H9 (cell line): ENCODE data around the gene WDR6. TPM values are rescaled to one million over a fixed set of nuclear protein-coding genes. Genes with fewer than 3 reads are reported as not detected.

Experiments used
- DNase-seq: peaks from one replicate; pipeline ENCODE4 v3.0.0-alpha.2; 2017
- H2AFZ ChIP-seq: one replicate; pipeline ENCODE4 v1.6.1; 2013; ENCODE audit warnings: mild to moderate bottlenecking, low read length, control low read depth, moderate library complexity
- H2AK5ac ChIP-seq: 2 replicates; pipeline ENCODE4 v1.6.1; 2013; ENCODE audit warnings: low read length, control low read depth, mixed read lengths; ENCODE audit not compliant: insufficient read length
- H2BK120ac ChIP-seq: one replicate; pipeline ENCODE4 v1.6.1; 2013; ENCODE audit warnings: low read depth, mild to moderate bottlenecking, low read length, control low read depth, inconsistent platforms; ENCODE audit not compliant: poor library complexity, severe bottlenecking
- H2BK12ac ChIP-seq: 2 replicates; pipeline ENCODE4 v1.6.1; 2013; ENCODE audit warnings: low read length, control low read depth, mixed read lengths, low read depth; ENCODE audit not compliant: insufficient read length
- H2BK15ac ChIP-seq: 2 replicates; pipeline ENCODE4 v1.6.1; 2013; ENCODE audit warnings: low read depth, low read length, control low read depth
- H2BK20ac ChIP-seq: one replicate; pipeline ENCODE4 v1.6.1; 2013; ENCODE audit warnings: low read depth, mild to moderate bottlenecking, low read length, control low read depth, inconsistent platforms; ENCODE audit not compliant: poor library complexity, severe bottlenecking
- H2BK5ac ChIP-seq: 2 replicates; pipeline ENCODE4 v1.6.1; 2013; ENCODE audit warnings: low read length, control low read depth, mixed read lengths; ENCODE audit not compliant: insufficient read length
- H3K14ac ChIP-seq: 2 replicates; pipeline ENCODE4 v1.6.1; 2013; ENCODE audit warnings: low read length, control low read depth; ENCODE audit not compliant: insufficient read depth
- H3K18ac ChIP-seq: 2 replicates; pipeline ENCODE4 v1.6.1; 2013; ENCODE audit warnings: low read depth, mild to moderate bottlenecking, mixed read lengths, low read length, control low read depth; ENCODE audit not compliant: insufficient read length
- H3K23ac ChIP-seq: 2 replicates; pipeline ENCODE4 v1.6.1; 2013; ENCODE audit warnings: low read length, control low read depth, mixed read lengths, low read depth; ENCODE audit not compliant: insufficient read length
- H3K23me2 ChIP-seq: 2 replicates; pipeline ENCODE4 v1.6.1; 2013; ENCODE audit warnings: low read depth, mild to moderate bottlenecking, mixed read lengths, low read length, control low read depth; ENCODE audit not compliant: insufficient read length, poor library complexity, severe bottlenecking
- H3K27ac ChIP-seq: 2 replicates; pipeline ENCODE4 v1.5.1; 2013; ENCODE audit warnings: low read length, control low read depth, mixed read lengths, low read depth; ENCODE audit not compliant: insufficient read length
- H3K27me3 ChIP-seq: 2 replicates; pipeline ENCODE4 v1.6.1; 2013; ENCODE audit warnings: low read length, control low read depth, inconsistent platforms; ENCODE audit not compliant: insufficient read depth
- H3K4ac ChIP-seq: 2 replicates; pipeline ENCODE4 v1.6.1; 2013; ENCODE audit warnings: low read depth, mild to moderate bottlenecking, control low read depth, inconsistent platforms, low read length, moderate library complexity
- H3K4me1 ChIP-seq: 2 replicates; pipeline ENCODE4 v1.6.1; 2013; ENCODE audit warnings: low read length, control low read depth, inconsistent platforms; ENCODE audit not compliant: insufficient read depth
- H3K4me2 ChIP-seq: 2 replicates; pipeline ENCODE4 v1.6.1; 2013; ENCODE audit warnings: low read length, control low read depth, mixed read lengths; ENCODE audit not compliant: insufficient read length, insufficient read depth
- H3K56ac ChIP-seq: 2 replicates; pipeline ENCODE4 v1.6.1; 2013; ENCODE audit warnings: low read depth, mild to moderate bottlenecking, mixed read lengths, low read length, control low read depth; ENCODE audit not compliant: insufficient read length
- H3K79me1 ChIP-seq: 2 replicates; pipeline ENCODE4 v1.6.1; 2013; ENCODE audit warnings: low read depth, mild to moderate bottlenecking, moderate library complexity, low read length, control low read depth, inconsistent platforms; ENCODE audit not compliant: insufficient read depth, poor library complexity, severe bottlenecking
- H3K79me2 ChIP-seq: 2 replicates; pipeline ENCODE4 v1.6.1; 2013; ENCODE audit warnings: low read length, control low read depth, inconsistent platforms; ENCODE audit not compliant: insufficient read depth
- H3K9ac ChIP-seq: 2 replicates; pipeline ENCODE4 v1.6.1; 2013; ENCODE audit warnings: low read length, control low read depth, mixed read lengths; ENCODE audit not compliant: insufficient read length; ENCODE audit errors: extremely low read depth
- H3K9me3 ChIP-seq: one replicate; pipeline ENCODE4 v1.6.1; 2013; ENCODE audit warnings: low read depth, low read length, inconsistent platforms; ENCODE audit not compliant: control insufficient read depth
- H3T11ph ChIP-seq: one replicate; pipeline ENCODE4 v1.6.1; 2013; ENCODE audit warnings: mild to moderate bottlenecking, low read length, control low read depth, inconsistent platforms
- H4K20me1 ChIP-seq: one replicate; pipeline ENCODE4 v1.6.1; 2013; ENCODE audit not compliant: control insufficient read depth, insufficient read length, insufficient read depth
- H4K5ac ChIP-seq: 2 replicates; pipeline ENCODE4 v1.6.1; 2013; ENCODE audit warnings: low read depth, mild to moderate bottlenecking, mixed read lengths, low read length, control low read depth; ENCODE audit not compliant: insufficient read length
- H4K8ac ChIP-seq: replicated peaks from 2 replicates; pipeline ENCODE4 v1.6.1; 2013; ENCODE audit warnings: low read length, control low read depth, mixed read lengths, low read depth; ENCODE audit not compliant: insufficient read length
- H4K91ac ChIP-seq: 2 replicates; pipeline ENCODE4 v1.6.1; 2013; ENCODE audit warnings: low read depth, mild to moderate bottlenecking, moderate library complexity, mixed read lengths, low read length, control low read depth; ENCODE audit not compliant: insufficient read length
- H3K27ac Mint-ChIP-seq, 3 experiments: 2 replicates in 2 of 3; 3 replicates in 1 of 3; pipeline ENCODE4 v1.8.0; 2020 to 2021; ENCODE audit warnings: mixed read lengths in 3 of 3, mild to moderate bottlenecking in 1 of 3, moderate library complexity in 1 of 3
- H3K27me3 Mint-ChIP-seq: 2 replicates; pipeline ENCODE4 v1.8.0; 2021; ENCODE audit warnings: low read depth, mild to moderate bottlenecking, moderate library complexity, mixed read lengths
- H3K36me3 Mint-ChIP-seq, 3 experiments: 2 replicates in 2 of 3; 3 replicates in 1 of 3; pipeline ENCODE4 v1.8.0; 2020 to 2021; ENCODE audit warnings: low read depth in 3 of 3, mixed read lengths in 3 of 3; ENCODE audit not compliant: insufficient read depth in 1 of 3
- H3K4me1 Mint-ChIP-seq, 2 experiments: 2 replicates each; pipeline ENCODE4 v1.8.0; 2020; ENCODE audit warnings: mixed read lengths in 2 of 2
- H3K4me3 Mint-ChIP-seq, 2 experiments: 2 replicates in 1 of 2; 3 replicates in 1 of 2; pipeline ENCODE4 v1.8.0; 2020 to 2021; ENCODE audit warnings: mild to moderate bottlenecking in 2 of 2, mixed read lengths in 2 of 2, moderate library complexity in 1 of 2
- H3K9me3 Mint-ChIP-seq, 2 experiments: 2 replicates in 1 of 2; 3 replicates in 1 of 2; pipeline ENCODE4 v1.8.0; 2020; ENCODE audit warnings: mild to moderate bottlenecking in 2 of 2, mixed read lengths in 2 of 2, moderate library complexity in 1 of 2
- CTCF ChIP-seq: fragments of 200-600 bp; sonication (generic); conservative IDR thresholded peaks from 3 replicates; pipeline ENCODE4 v1.8.0; 2021; ENCODE audit warnings: antibody characterized with exemption, mild to moderate bottlenecking
- WGBS: extraction: QIAGEN DNeasy Blood & Tissue Kit; methylation state at CpG from one replicate; pipeline ENCODE4 v1.1.7; 2013; ENCODE audit warnings: missing lambda C conversion rate, low lambda C conversion rate, mixed read lengths; ENCODE audit not compliant: insufficient read length; ENCODE audit errors: extremely low coverage; 5-methylcytosine and 5-hydroxymethylcytosine counted together
- total RNA-seq: library from RNA; stranded (reverse); gene quantifications from 2 replicates; pipeline ENCODE4 v1.2.1, GENCODE V29; 2021

Gene WDR6
- total RNA-seq, 1 experiment from 2014 or later = 298 TPM

- Histone ChIP-seq H3K23ac (no peak overlapping the region), H2BK120ac (no peak overlapping the region), H2BK5ac (no peak overlapping the region), H2BK12ac (no peak overlapping the region), H3K4ac (no peak overlapping the region), H3K14ac (no peak overlapping the region), H3K9ac (no peak overlapping the region), H3K23me2 (peaks cover 12% of the 10 kb centered on the region), H3K27me3 (no peaks in the 10 kb centered on the region), H3K56ac (no peak overlapping the region), H4K91ac (no peak overlapping the region), H3K79me1 (no peaks in the 10 kb centered on the region), H4K20me1 (peaks cover 7% of the 10 kb centered on the region), H3K4me2 (no peak overlapping the region), H4K5ac (no peak overlapping the region), H3K79me2 (no peaks in the 10 kb centered on the region), H2BK15ac (no peak overlapping the region), H2BK20ac (no peak overlapping the region), H3K27ac (no peak overlapping the region), H3K4me1 (no peaks in the 10 kb centered on the region), H4K8ac (no peak overlapping the region), H3K18ac (no peak overlapping the region), H3T11ph (no peak overlapping the region), H2AFZ (no peak overlapping the region), H3K9me3 (no peaks in the 10 kb centered on the region), H2AK5ac (no peak overlapping the region)
- Mint-ChIP-seq H3K36me3 (peaks cover 56 to 79% (median 62%) of the 10 kb centered on the region in 3 experiments), H3K27me3 (no peaks in the 10 kb centered on the region; the same call in none of the 2 replicates), H3K9me3 (no peaks in the 10 kb centered on the region), H3K4me1 (peaks cover 20 to 30% of the 10 kb centered on the region in 2 experiments), H3K27ac (peak overlapping the region in 2 of 3 experiments; percentile 53 to 74; a peak in 4 of 7 replicates), H3K4me3 (no peak overlapping the region)
- no peak for DNase-seq
- TF ChIP-seq CTCF = no peak
- no CpG with 5 or more reads among the region's 8 CpGs for WGBS
These were observed 18.8 kb downstream of the WDR6 start for GRCh38 chr3:49025793-49026520.
